Panc1 (cell line): ENCODE data around the gene BRAT1. TPM values are rescaled to one million over a fixed set of nuclear protein-coding genes. Genes with fewer than 3 reads are reported as not detected.

Experiments used
- ATAC-seq: fragments of 200-7000 bp; cut with Tn5 transposase; 2 replicates; pipeline ENCODE4 v1.9.1; 2020; ENCODE audit warnings: mild to moderate bottlenecking, moderate library complexity
- Bru-seq: library from RNA; stranded (reverse); fragments of 400-500 nt; gene quantifications from one replicate; lab custom pipeline; 2021; lab: Mats Ljungman, UMichigan
- BruChase-seq, 2 experiments: library from RNA; stranded (reverse); fragments of 400-500 nt; gene quantifications; one replicate each; lab custom pipeline; 2021; lab: Mats Ljungman, UMichigan
- BruUV-seq: library from RNA; stranded (reverse); fragments of 400-500 nt; replicated peaks from 2 replicates; lab custom pipeline; 2021; lab: Mats Ljungman, UMichigan
- CTCF ChIA-PET: fragments of 300-600 bp; sonication (Branson Sonifier 250); formaldehyde crosslinking; loops from one replicate; lab custom pipeline; 2022; ENCODE audit warnings: antibody characterized with exemption; lab: Charles Lee
- POLR2A ChIA-PET: fragments of 300-600 bp; sonication (Branson Sonifier 250); formaldehyde crosslinking; loops from one replicate; lab custom pipeline; 2022; ENCODE audit warnings: antibody characterized with exemption; lab: Charles Lee
- DNase-seq: peaks from one replicate; pipeline ENCODE4 v3.0.0-alpha.2; 2010; ENCODE audit warnings: low read depth, low spot score
- H3K27ac ChIP-seq: 2 replicates; pipeline ENCODE4 v1.5.1; 2011; ENCODE audit warnings: mild to moderate bottlenecking, low read length, inconsistent platforms
- H3K27me3 ChIP-seq: fragments of 200-500 bp; sonication (Bioruptor generic); 2 replicates; pipeline ENCODE4 v1.6.0; 2014; ENCODE audit warnings: low read length, inconsistent platforms; ENCODE audit not compliant: control insufficient read depth, insufficient read depth
- H3K36me3 ChIP-seq: fragments of 200-500 bp; sonication (Bioruptor generic); 2 replicates; pipeline ENCODE4 v1.5.1; 2014; ENCODE audit warnings: inconsistent platforms, mild to moderate bottlenecking, low read length, moderate library complexity; ENCODE audit not compliant: control insufficient read depth, insufficient read depth
- H3K4me1 ChIP-seq: 2 replicates; pipeline ENCODE4 v1.5.1; 2011; ENCODE audit warnings: inconsistent platforms, mild to moderate bottlenecking, low read length, moderate library complexity; ENCODE audit not compliant: control insufficient read depth, insufficient read depth
- H3K4me3 ChIP-seq, 2 experiments: 2 replicates each; pipeline ENCODE4 v1.5.1; 2011 to 2012; ENCODE audit warnings: low read depth in 2 of 2, low read length in 2 of 2, mild to moderate bottlenecking in 2 of 2, inconsistent platforms in 1 of 2, moderate library complexity in 1 of 2
- H3K9me3 ChIP-seq: fragments of 200-500 bp; sonication (Bioruptor generic); 2 replicates; pipeline ENCODE4 v1.5.1; 2014; ENCODE audit warnings: low read depth, mild to moderate bottlenecking, inconsistent platforms, low read length, moderate library complexity; ENCODE audit not compliant: control insufficient read depth, insufficient read depth
- CTCF ChIP-seq: fragments of 450-650 bp; IDR thresholded peaks from 2 replicates; pipeline ENCODE4 v1.5.1; 2017; ENCODE audit warnings: mild to moderate bottlenecking
- POLR2AphosphoS5 ChIP-seq: IDR thresholded peaks from 2 replicates; pipeline ENCODE4 v1.6.1; 2012; ENCODE audit warnings: mild to moderate bottlenecking, low read depth, low read length, moderate library complexity
- REST ChIP-seq, 2 experiments: IDR thresholded peaks; 2 replicates each; pipeline ENCODE4 v1.6.1; 2011 to 2012; ENCODE audit warnings: low read depth in 2 of 2, control low read depth in 1 of 2, low read length in 1 of 2, mild to moderate bottlenecking in 1 of 2, moderate library complexity in 1 of 2; ENCODE audit not compliant: insufficient read depth in 1 of 2
- SIN3A ChIP-seq: IDR thresholded peaks from 2 replicates; pipeline ENCODE4 v1.6.1; 2012; ENCODE audit warnings: low read depth, mild to moderate bottlenecking, low read length, moderate library complexity, borderline replicate concordance; ENCODE audit not compliant: insufficient read depth
- TCF7L2 ChIP-seq: IDR thresholded peaks from 2 replicates; pipeline ENCODE4 v1.6.1; 2011; ENCODE audit warnings: mild to moderate bottlenecking, low read depth, low read length, inconsistent platforms
- in situ Hi-C: cut with HindIII; loops from 2 replicates; pipeline ENCODE4 v1.10.0; 2016; ENCODE audit warnings: low sequenced_read_pairs, low pct_unique_long_range_greater_than_20kb
- intact Hi-C: fragments of 100-400 bp; cut with micrococcal nuclease; formaldehyde crosslinking; loops from one replicate; pipeline ENCODE4 v1.10.0; 2022; ENCODE audit not compliant: unreplicated experiment
- long read RNA-seq: library from polyadenylated mRNA; unstranded; transcript quantifications from one replicate; pipeline ENCODE4 v2.0.0, GENCODE V29; 2021; ENCODE audit not compliant: unreplicated experiment
- polyA plus RNA-seq: library from polyadenylated mRNA; unstranded; fragments of >200 nt; gene quantifications from one replicate; pipeline ENCODE4 v1.2.1, GENCODE V29; 2012; ENCODE audit warnings: missing spikeins; ENCODE audit not compliant: insufficient read length
- total RNA-seq: library from RNA; stranded (reverse); gene quantifications from one replicate; pipeline ENCODE4 v1.2.1, GENCODE V29; 2021; ENCODE audit not compliant: unreplicated experiment

Gene BRAT1
- total RNA-seq (76.9 TPM), Bru-seq, nascent RNA (percentile 68 among the genes with signal in this experiment), BruChase-seq, experiment 1, labeled RNA remaining after a 2-hour chase (percentile 74 among the genes with signal in this experiment), BruChase-seq, experiment 2, labeled RNA remaining after a 6-hour chase (percentile 81 among the genes with signal in this experiment)
- polyA plus RNA-seq = 84.4 TPM
- long read RNA-seq, transcript BRAT1-201 (14 exons, 2,915 nt) = major isoform, 109 of 413 reads
- long read RNA-seq, partial matches to known transcripts = 136 of 413 reads
- long read RNA-seq, other reads (novel, unspliced or antisense) = 168 of 413 reads

- in situ Hi-C loops = no loop called here
- intact Hi-C loops = no loop called here
- BruUV-seq = no TSS peak
- no peaks in the 10 kb centered on the region for H3K27me3 ChIP-seq
- TF ChIP-seq POLR2AphosphoS5 (peak; percentile 78), TCF7L2 (peak; percentile 39; the same call in 1 of the 2 replicates), SIN3A (0 out of 2 replicates have a peak, but pooled peaks have one; percentile 14), CTCF (0 out of 2 replicates have a peak, but pooled peaks have one; percentile 29), REST (IDR thresholded peaks at IDR 0.05; ENCODE audit: insufficient read depth in 1 of 2, low read depth in 2 of 2, low read length in 1 of 2) (no peak)
- ChIA-PET CTCF (interaction anchor here (0.7 kb wide), 1 partner anchor 10 kb away, joined by 15 read pairs; no protein-coding TSS in a partner anchor), POLR2A (interaction anchor here (0.7 kb wide), 1 partner anchor 35 kb away, joined by 8 read pairs; no protein-coding TSS in a partner anchor)
- peaks cover 16% of the 10 kb centered on the region for H3K4me1 ChIP-seq
- peaks cover 10% of the 10 kb centered on the region for H3K36me3 ChIP-seq
- DNase-seq (peak; percentile 72), ATAC-seq (peak; percentile 87)
- no peaks in the 10 kb centered on the region for H3K9me3 ChIP-seq
- H3K27ac ChIP-seq = peak within 1 kb of the TSS; percentile 96
- H3K4me3 ChIP-seq = peak within 1 kb of the TSS; percentile 61 to 75
Observed at GRCh38 chr7:2555121-2556052, at the start of gene BRAT1. BRAT1 (minus strand) TSS chr7:2555524; CDS start chr7:2554431, 1,093 bp downstream.

- intact Hi-C loops = no loop called here
- ChIA-PET CTCF (interaction anchor here (0.6 kb wide), 2 partner anchors 14 to 22 kb away, joined by 3 to 8 read pairs; no protein-coding TSS in a partner anchor), POLR2A (interaction anchor here (0.6 kb wide), 1 partner anchor 136 kb away, joined by 3 read pairs; no protein-coding TSS in a partner anchor)
- DNase-seq (no peak), ATAC-seq (no peak)
- Histone ChIP-seq H3K27ac (no peak overlapping the region), H3K9me3 (no peaks in the 10 kb centered on the region), H3K4me3 (no peak overlapping the region), H3K27me3 (no peaks in the 10 kb centered on the region), H3K4me1 (no peaks in the 10 kb centered on the region), H3K36me3 (no peaks in the 10 kb centered on the region)
- no TSS peak for BruUV-seq
- in situ Hi-C loops = no loop called here
- TF ChIP-seq CTCF = no peak
- no peak for TF ChIP-seq SIN3A
- no peak for TF ChIP-seq REST (IDR thresholded peaks at IDR 0.05; ENCODE audit: insufficient read depth in 1 of 2, low read depth in 2 of 2, low read length in 1 of 2)
- no peak for TF ChIP-seq POLR2AphosphoS5
- no peak for TF ChIP-seq TCF7L2
Observed at GRCh38 chr7:2604608-2605174, 49.4 kb upstream of the BRAT1 start.
